ENCODE measurements around the gene HSD11B1L. TPM values are rescaled to one million over a fixed set of nuclear protein-coding genes. Genes with fewer than 3 reads are reported as not detected.

The HSD11B1L gene
- polyA plus RNA-seq, 1 experiment = 4.9 TPM

GRCh38 chr19:5690125-5690954 is 9.5 kb downstream of the HSD11B1L start, which contains the start of gene RPL36:
Gene RPL36 (plus strand): TSS chr19:5690295. CDS start chr19:5690508, 213 bp downstream.
- CTCF ChIA-PET = interaction anchor here (0.5 to 3.5 kb wide), 14 partner anchors 8 to 1288 kb away, joined by 3 to 23 read pairs (median 4); partner anchors contain the start of genes CATSPERD, CHAF1A and DUS3L
- Histone ChIP-seq H3K27ac (ENCODE audit: low read depth, low read length) (peak within 1 kb of the TSS; percentile 89), H3K4me3 (ENCODE audit: low read depth, low read length) (peak within 1 kb of the TSS; percentile 96), H3K9me3 (ENCODE audit: control insufficient read depth, insufficient read depth, low read length) (peaks cover 16% of the 10 kb centered on the region; the same call in 1 of the 2 replicates), H3K27me3 (ENCODE audit: control insufficient read depth, insufficient read depth, low read length) (no peaks in the 10 kb centered on the region)
- DNase-seq (ENCODE audit: low read depth, low spot score) = peak; percentile 92
- TF ChIP-seq CTCF (IDR thresholded peaks at IDR 0.05; ENCODE audit: low read depth, low read length) = peak; percentile 97
- POLR2A ChIA-PET = interaction anchor here (0.6 to 2.7 kb wide), 13 partner anchors 8 to 213 kb away, joined by 3 to 14 read pairs (median 5); partner anchors contain the start of genes CATSPERD, LONP1, NDUFA11 and SAFB

GRCh38 chr19:5690955-5691821 is 10.4 kb downstream of the HSD11B1L start:
- CTCF ChIA-PET = no interaction called here
- peak overlapping the region; percentile 96 for H3K4me3 ChIP-seq (ENCODE audit: low read depth, low read length)
- H3K9me3 ChIP-seq (ENCODE audit: control insufficient read depth, insufficient read depth, low read length) = peaks cover 16% of the 10 kb centered on the region; the same call in 1 of the 2 replicates
- DNase-seq (ENCODE audit: low read depth, low spot score) = no peak
- POLR2A ChIA-PET = interaction anchor here (0.7 to 2.7 kb wide), 5 partner anchors 18 to 72 kb away, joined by 3 to 14 read pairs (median 7); partner anchors contain the start of genes CATSPERD and LONP1
- no peak for TF ChIP-seq CTCF (IDR thresholded peaks at IDR 0.05; ENCODE audit: low read depth, low read length)
- H3K27ac ChIP-seq (ENCODE audit: low read depth, low read length) = peak overlapping the region; percentile 21
- H3K27me3 ChIP-seq (ENCODE audit: control insufficient read depth, insufficient read depth, low read length) = no peaks in the 10 kb centered on the region

- no peak for TF ChIP-seq CTCF (IDR thresholded peaks at IDR 0.05; ENCODE audit: low read depth, low read length)
- ChIA-PET CTCF (no interaction called here), POLR2A (interaction anchor here (0.7 to 2.7 kb wide), 3 partner anchors 27 to 72 kb away, joined by 3 to 14 read pairs (median 7); partner anchors contain the start of genes CATSPERD and LONP1)
- Histone ChIP-seq H3K4me3 (ENCODE audit: low read depth, low read length) (peak overlapping the region; percentile 96), H3K27me3 (ENCODE audit: control insufficient read depth, insufficient read depth, low read length) (no peaks in the 10 kb centered on the region), H3K27ac (ENCODE audit: low read depth, low read length) (peak overlapping the region; percentile 47), H3K9me3 (ENCODE audit: control insufficient read depth, insufficient read depth, low read length) (peaks cover 16% of the 10 kb centered on the region; the same call in 1 of the 2 replicates)
- no peak for DNase-seq (ENCODE audit: low read depth, low spot score)
Measured at GRCh38 chr19:5691822-5692722, 11.2 kb downstream of the HSD11B1L start.

- peak overlapping the region; percentile 47 for H3K27ac ChIP-seq (ENCODE audit: low read depth, low read length)
- CTCF ChIA-PET = no interaction called here
Measured at GRCh38 chr19:5692723-5693194, 11.9 kb downstream of the HSD11B1L start.

More at GRCh38 chr19:5692723-5693194, 11.9 kb downstream of the HSD11B1L start:
- POLR2A ChIA-PET = no interaction called here
- Histone ChIP-seq H3K4me3 (ENCODE audit: low read depth, low read length) (no peak overlapping the region), H3K9me3 (ENCODE audit: control insufficient read depth, insufficient read depth, low read length) (peaks cover 9% of the 10 kb centered on the region; the same call in 1 of the 2 replicates), H3K27me3 (ENCODE audit: control insufficient read depth, insufficient read depth, low read length) (no peaks in the 10 kb centered on the region)
- DNase-seq (ENCODE audit: low read depth, low spot score) = no peak
- no peak for TF ChIP-seq CTCF (IDR thresholded peaks at IDR 0.05; ENCODE audit: low read depth, low read length)

Data from AG04450 (cell line).